Subcutaneous adipose tissue (tissue), 4 donors: ENCODE measurements around the gene USP28. TPM values are rescaled to one million over a fixed set of nuclear protein-coding genes. Genes with fewer than 3 reads are reported as not detected.

ENCODE experiments used
- total RNA-seq, 4 donors: library from RNA; depleted of rRNA; stranded (reverse); fragments of >200 nt; gene quantifications; one replicate each; pipeline ENCODE4 v1.1.0, GENCODE V29; 2016
- TF ChIP-seq, protein P1 (sequence below): fragments of 450-650 bp; IDR thresholded peaks from one replicate; pipeline ENCODE4 v1.5.1; 2016; ENCODE audit warnings: low read depth, mild to moderate bottlenecking, control low read depth, antibody characterized with exemption, moderate library complexity

The USP28 gene
- total RNA-seq, 4 donors from 2014 or later = 15.0 to 15.5 (median 15.1) TPM

DNA sequence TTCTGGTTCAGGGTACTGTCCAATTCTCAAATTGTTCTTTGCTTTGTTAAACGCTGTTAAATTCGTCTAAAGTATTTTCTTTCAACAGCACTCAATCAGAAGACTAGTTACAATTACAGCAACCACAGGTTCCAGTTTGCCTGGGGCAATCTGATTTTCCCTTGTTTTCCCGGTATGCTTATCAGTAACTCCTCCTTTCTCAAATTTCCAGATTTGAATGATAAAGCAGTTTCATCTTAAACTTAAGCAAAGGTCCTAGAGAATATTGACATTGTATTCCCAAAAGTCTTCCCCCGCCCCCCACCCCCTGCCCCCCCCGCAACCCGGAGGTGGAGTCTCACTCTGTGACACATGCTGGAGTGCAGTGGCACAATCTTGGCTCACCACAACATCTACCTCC, 10.5 kb upstream of the USP28 start:
- TF ChIP-seq, protein P1, sequence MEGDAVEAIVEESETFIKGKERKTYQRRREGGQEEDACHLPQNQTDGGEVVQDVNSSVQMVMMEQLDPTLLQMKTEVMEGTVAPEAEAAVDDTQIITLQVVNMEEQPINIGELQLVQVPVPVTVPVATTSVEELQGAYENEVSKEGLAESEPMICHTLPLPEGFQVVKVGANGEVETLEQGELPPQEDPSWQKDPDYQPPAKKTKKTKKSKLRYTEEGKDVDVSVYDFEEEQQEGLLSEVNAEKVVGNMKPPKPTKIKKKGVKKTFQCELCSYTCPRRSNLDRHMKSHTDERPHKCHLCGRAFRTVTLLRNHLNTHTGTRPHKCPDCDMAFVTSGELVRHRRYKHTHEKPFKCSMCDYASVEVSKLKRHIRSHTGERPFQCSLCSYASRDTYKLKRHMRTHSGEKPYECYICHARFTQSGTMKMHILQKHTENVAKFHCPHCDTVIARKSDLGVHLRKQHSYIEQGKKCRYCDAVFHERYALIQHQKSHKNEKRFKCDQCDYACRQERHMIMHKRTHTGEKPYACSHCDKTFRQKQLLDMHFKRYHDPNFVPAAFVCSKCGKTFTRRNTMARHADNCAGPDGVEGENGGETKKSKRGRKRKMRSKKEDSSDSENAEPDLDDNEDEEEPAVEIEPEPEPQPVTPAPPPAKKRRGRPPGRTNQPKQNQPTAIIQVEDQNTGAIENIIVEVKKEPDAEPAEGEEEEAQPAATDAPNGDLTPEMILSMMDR = no peak

DNA sequence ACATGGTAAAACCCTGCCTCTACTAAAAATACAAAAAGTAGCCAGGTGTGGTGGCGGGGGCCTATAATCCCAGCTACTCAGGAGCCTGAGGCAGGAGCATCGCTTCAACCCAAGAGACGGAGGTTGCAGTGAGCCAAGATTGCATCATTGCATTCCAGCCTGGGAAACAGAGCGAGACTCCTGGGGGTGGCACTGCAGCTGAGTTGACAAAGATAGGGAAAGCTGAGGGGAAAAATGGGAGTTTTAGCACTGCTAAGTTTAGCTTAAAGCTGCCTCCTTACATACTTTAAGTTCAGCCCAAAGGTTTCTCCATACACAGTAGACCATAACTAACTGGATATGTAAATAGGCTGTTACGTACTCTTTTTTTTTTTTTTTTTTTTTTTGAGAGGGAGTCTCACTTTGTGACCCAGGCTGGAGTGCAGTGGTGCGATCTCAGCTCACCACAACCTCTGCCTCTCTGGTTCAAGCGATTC, 9.0 kb upstream of the USP28 start:
- TF ChIP-seq, protein P1 = no peak

DNA sequence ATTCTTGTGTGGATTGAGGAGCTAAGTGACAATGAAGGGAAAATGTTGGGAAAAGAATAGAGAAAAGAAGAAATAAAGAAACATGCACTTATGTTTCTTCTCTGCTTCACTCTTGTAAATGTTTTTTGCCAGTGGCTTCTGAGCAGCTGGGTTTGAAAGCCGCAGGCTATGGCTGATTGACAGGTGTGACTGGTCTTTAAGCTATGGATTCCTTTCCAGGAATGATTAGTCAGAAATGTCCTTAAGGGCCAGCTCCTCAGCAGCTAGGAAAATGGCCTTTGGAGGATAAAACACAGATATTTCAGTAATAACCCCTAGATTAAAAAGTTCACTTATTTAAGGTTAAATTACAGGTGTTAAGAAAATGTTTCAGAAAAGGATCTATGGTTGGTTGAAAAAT, 6.5 kb upstream of the USP28 start:
- TF ChIP-seq, protein P1 = no peak

DNA sequence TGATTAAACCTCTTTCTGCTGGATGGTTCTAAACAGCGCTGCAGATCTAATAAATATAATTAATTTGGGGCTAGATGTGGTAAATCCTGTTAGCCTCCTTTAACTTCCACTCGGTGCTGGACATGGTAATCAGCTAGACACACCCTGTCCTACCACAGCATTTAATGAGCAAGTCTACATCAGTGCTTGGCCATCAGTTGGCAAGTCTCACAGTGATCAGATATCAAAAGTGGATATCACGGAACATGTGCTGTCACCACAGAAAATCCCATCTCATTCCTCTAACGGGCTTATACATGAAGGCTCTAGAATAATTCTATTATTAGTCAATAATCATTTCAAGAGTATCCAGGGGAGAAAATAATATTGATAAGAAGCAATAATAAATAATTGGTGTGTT, 5.6 kb upstream of the USP28 start:
- TF ChIP-seq, protein P1 = no peak

DNA sequence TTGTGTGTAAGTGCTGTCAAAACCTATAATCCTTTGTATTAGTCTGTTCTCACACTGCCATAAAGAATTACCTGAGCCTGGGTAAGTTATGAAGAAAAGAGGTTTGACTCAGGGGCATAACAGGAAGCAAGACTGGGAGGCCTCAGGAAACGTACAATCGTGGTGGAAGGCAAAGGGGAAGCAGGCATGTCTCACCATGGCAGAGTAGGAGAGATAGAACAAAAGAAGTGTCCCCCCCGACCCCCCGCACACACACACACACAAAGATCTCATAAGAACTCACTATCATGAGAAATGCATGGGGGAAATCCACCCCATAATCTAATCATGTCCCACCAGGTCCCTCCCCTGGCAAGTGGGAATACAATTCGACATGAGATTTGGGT, 2.3 kb upstream of the USP28 start:
- TF ChIP-seq, protein P1 = no peak

DNA sequence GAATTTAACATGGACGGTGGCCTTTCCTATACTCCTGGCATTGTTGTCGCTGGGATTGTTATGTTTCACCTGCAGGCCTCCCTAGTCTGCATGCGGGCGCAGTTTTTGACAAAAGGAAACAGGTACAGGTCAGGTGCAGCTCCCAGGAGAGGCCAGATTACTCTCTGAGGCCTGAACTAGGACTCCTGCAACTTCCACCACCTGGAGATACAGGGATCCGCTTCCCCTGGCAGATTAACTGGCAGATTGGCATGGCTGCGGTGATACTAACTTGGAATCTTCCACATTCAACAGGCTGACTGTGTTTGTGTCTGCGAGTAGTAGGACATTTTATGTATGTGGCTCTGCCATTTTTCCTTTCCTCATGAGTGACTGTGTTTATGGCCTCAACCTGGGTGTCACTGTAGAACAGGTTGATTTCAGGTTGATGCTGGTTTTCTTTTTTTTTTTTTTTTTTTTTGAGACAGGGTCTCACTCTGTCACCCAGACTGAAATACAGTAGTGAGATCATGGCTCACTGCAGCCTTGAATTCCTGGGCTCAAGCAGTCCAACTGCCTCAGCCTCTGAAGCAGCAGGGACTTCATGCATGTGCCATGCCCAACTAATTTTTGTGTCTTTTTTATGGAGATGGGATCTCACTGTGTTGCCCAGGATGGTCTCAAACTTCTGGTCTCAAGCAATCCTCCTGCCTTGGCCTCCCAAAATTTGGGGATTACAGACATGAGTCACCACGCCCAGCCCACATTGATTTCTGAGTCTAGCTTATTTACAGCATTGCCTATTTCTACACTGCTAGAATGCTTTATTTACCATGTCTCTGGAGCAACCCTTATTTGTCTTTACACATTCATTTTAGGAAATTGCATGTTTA, 1.7 kb upstream of the USP28 start:
- TF ChIP-seq, protein P1 = no peak

DNA sequence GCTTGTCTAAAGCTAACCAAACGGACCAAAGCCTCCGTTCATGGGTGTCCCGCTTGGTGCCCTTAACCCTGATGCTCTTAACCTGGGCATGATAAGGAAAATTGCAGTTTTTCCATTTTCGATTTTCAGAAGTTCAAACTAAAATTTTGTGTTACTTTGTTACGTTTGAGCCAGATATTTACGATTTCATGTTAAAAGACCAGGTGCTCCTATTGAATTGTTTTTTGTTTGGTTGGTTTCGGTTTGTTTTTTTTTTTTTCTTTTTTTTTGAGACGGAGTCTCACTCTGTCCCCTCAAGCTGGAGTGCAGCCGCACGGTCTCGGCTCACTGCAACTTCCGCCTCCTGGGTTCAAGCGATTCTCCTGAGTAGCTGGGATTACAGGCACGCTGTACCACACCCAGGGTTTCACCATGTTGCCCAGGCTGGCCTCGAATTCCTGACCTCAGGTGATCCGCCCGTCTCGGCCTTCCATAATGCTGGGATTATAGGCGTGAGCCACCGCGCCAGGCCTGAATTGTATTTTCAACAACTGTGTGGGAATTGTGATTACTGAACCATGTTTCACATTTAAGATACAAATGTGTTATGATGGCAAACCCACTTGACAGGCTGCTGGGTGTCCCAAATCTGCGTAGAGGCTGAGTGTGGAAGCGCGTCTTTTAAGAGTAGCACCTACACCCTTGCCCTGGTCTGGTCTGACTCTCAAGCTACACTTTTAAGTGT, 864 bp upstream of the USP28 start:
- TF ChIP-seq, protein P1 = no peak
